Transverse colon (tissue), 4 donors: ENCODE results near the gene MPO. TPM values are rescaled to one million over a fixed set of nuclear protein-coding genes. Genes with fewer than 3 reads are reported as not detected.

Source experiments
- DNase-seq: peaks from one replicate; pipeline ENCODE4 v3.0.0-alpha.2; 2019
- H3K27ac ChIP-seq, 4 donors: fragments of 200-600 bp; sonication (generic); 2 replicates each; pipeline ENCODE4 v1.5.1; 2016 to 2018; ENCODE audit warnings: inconsistent platforms in 4 of 4
- H3K27me3 ChIP-seq: fragments of 200-600 bp; sonication (generic); 2 replicates; pipeline ENCODE4 v1.5.1; 2017; ENCODE audit warnings: inconsistent platforms
- H3K36me3 ChIP-seq, 4 donors: fragments of 200-600 bp; sonication (generic); 2 replicates each; pipeline ENCODE4 v1.5.1; 2017 to 2019; ENCODE audit warnings: inconsistent platforms in 4 of 4
- H3K4me1 ChIP-seq, 4 donors: fragments of 200-600 bp; sonication (generic); 2 replicates each; pipeline ENCODE4 v1.5.1; 2017 to 2020; ENCODE audit warnings: inconsistent platforms in 4 of 4
- H3K4me3 ChIP-seq, 4 donors: fragments of 200-600 bp; sonication (generic); 1 replicate in 1 of 4; 2 replicates in 3 of 4; pipeline versions ENCODE4 v1.5.1 to v1.6.1; 2017 to 2019; ENCODE audit warnings: inconsistent platforms in 4 of 4
- H3K9me3 ChIP-seq, 2 donors: fragments of 200-600 bp; sonication (generic); 2 replicates each; pipeline ENCODE4 v1.5.1; 2017 to 2019; ENCODE audit warnings: inconsistent platforms in 2 of 2
- EP300 ChIP-seq: sonication (generic); formaldehyde crosslinking; IDR thresholded peaks from one replicate; pipeline ENCODE4 v1.6.1; 2017; ENCODE audit warnings: antibody characterized with exemption, low read depth
- POLR2A ChIP-seq: fragments of 450-650 bp; IDR thresholded peaks from one replicate; pipeline ENCODE4 v1.6.1; 2016; ENCODE audit warnings: antibody characterized with exemption, mild to moderate bottlenecking, moderate library complexity
- POLR2AphosphoS5 ChIP-seq, 3 donors: sonication (generic); formaldehyde crosslinking; IDR thresholded peaks; one replicate each; pipeline ENCODE4 v1.6.1; 2016; ENCODE audit warnings: antibody characterized with exemption in 3 of 3
- WGBS, 2 donors: methylation state at CpG; one replicate each; pipeline ENCODE4 v1.1.5; 2018; ENCODE audit warnings: low coverage in 1 of 2; 5-methylcytosine and 5-hydroxymethylcytosine counted together
- in situ Hi-C, 4 donors: fragments of 200-750 bp; cut with MboI; loops; one replicate each; pipeline versions ENCODE4 v1.15.0 to v1.15.1; 2017; ENCODE audit warnings: low sequenced_read_pairs in 3 of 4, low pct_ligation_motif_present in 1 of 4, low pct_unique_long_range_greater_than_20kb in 1 of 4
- intact Hi-C: fragments of 100-400 bp; cut with DNase I; formaldehyde crosslinking; loops from one replicate; pipeline ENCODE4 v1.15.1; 2023; ENCODE audit warnings: low total_unique reads
- total RNA-seq, 4 donors: library from RNA; depleted of rRNA; stranded (reverse); fragments of >200 nt; gene quantifications; one replicate each; pipeline ENCODE4 v1.1.0, GENCODE V29; 2016
- TF ChIP-seq, protein P1 (sequence below), 5 experiments: fragments of 200-600 bp in 3 of 5; fragments of 450-650 bp in 2 of 5; sonication (generic) in 3 of 5; IDR thresholded peaks; 1 replicate in 2 of 5; 2 replicates in 3 of 5; pipeline ENCODE4 v1.5.1; 2016 to 2017; ENCODE audit warnings: antibody characterized with exemption in 5 of 5, inconsistent platforms in 3 of 5, mild to moderate bottlenecking in 2 of 5, moderate library complexity in 1 of 5

Gene MPO
- total RNA-seq, 4 donors from 2014 or later, result not detected

DNA sequence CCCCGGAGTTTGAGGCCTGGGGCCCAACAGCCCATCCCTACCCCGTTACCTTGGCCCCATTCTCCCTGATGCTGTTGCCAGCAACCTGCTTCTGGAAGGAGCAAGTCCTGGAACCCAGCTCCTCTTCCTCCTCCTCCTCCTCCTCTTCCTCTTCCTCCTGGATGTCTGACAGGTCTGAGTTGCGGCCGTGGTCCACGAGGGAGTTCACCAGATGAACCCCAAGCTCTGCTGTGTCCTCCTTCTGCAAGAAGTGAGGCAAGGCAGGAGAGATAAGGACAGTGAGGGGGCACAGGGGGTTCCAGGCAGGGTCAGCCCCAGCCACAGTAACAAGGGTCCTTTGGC, 29.2 kb upstream of the MPO start:
- no peaks in the 10 kb centered on the region for H3K9me3 ChIP-seq
- intact Hi-C loops, result no loop called here
- 85% methylated on average over 5 of the region's 5 CpGs; no CpG with 5 or more reads in 1 of the 2 donors for WGBS, 2 donors
- H3K27me3 ChIP-seq, result no peaks in the 10 kb centered on the region
- H3K4me1 ChIP-seq, result no peaks in the 10 kb centered on the region
- in situ Hi-C loops, result loop anchor here in 2 of 4 donors (10.0 kb wide), 2 partner anchors 105 to 135 kb away; partner anchors contain the start of gene RNF43 (in 1 of the 2)
- H3K36me3 ChIP-seq, result no peaks in the 10 kb centered on the region
- TF ChIP-seq POLR2A (no peak), EP300 (no peak), POLR2AphosphoS5 (IDR thresholded peaks at IDR 0.05) (no peak)
- TF ChIP-seq, protein P1, sequence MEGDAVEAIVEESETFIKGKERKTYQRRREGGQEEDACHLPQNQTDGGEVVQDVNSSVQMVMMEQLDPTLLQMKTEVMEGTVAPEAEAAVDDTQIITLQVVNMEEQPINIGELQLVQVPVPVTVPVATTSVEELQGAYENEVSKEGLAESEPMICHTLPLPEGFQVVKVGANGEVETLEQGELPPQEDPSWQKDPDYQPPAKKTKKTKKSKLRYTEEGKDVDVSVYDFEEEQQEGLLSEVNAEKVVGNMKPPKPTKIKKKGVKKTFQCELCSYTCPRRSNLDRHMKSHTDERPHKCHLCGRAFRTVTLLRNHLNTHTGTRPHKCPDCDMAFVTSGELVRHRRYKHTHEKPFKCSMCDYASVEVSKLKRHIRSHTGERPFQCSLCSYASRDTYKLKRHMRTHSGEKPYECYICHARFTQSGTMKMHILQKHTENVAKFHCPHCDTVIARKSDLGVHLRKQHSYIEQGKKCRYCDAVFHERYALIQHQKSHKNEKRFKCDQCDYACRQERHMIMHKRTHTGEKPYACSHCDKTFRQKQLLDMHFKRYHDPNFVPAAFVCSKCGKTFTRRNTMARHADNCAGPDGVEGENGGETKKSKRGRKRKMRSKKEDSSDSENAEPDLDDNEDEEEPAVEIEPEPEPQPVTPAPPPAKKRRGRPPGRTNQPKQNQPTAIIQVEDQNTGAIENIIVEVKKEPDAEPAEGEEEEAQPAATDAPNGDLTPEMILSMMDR (IDR thresholded peaks at IDR 0.05), result no peak
- DNase-seq, result no peak
- no peak overlapping the region for H3K27ac ChIP-seq
- no peak overlapping the region for H3K4me3 ChIP-seq

DNA sequence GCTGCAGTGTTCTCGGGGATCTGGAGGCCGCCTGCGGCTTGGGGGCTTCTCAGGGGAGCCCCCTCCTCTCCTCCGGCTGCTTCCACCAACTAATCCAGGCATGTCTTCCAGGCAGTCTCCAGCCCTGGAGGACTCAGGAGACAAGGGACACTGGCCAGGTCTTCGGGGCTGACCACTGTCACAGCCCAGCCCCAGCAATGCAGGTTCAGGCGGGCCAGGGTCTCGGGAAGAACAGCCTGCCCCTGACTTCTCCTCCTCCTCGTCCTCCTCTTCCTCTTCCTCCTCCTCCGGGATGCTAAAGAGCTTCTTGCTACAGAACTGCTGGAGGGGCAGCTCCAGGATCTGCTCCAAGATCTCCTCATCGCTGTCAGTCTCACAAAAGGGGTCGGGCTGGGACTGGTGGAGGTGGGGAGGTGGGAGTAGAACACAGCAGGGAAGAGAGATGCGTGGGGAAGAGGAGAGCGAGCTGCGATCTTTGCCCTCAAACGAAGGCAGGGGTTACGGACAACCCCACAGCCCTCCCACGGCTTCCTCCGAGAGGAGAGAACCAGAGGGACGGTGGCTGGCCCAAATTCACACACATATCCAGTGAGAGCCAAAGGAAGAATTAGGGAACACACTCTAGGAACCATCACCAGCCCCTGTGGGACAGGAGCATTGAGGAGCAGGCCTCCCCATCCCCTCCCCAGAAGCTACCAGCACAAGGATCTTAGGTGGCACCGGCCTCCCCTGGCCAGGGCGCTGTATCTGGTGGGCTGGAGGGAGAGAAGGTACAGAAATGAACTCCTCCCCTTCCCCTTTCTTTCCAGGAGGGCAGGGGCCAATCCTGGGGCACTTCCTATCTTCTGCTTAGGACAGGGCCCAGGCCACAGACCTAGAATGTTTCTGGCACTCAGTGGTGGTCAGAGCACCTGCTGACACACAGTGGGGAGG, 28.5 kb upstream of the MPO start:
- no peaks in the 10 kb centered on the region for H3K9me3 ChIP-seq
- no peak overlapping the region for H3K27ac ChIP-seq
- in situ Hi-C loops, result no loop called here
- no peak for DNase-seq
- WGBS, 2 donors, result 84 to 88% methylated on average over 5 to 20 of the region's 21 CpGs
- H3K4me1 ChIP-seq, result no peaks in the 10 kb centered on the region
- no peaks in the 10 kb centered on the region for H3K27me3 ChIP-seq
- TF ChIP-seq POLR2AphosphoS5 (IDR thresholded peaks at IDR 0.05), result no peak
- TF ChIP-seq, protein P1 (IDR thresholded peaks at IDR 0.05), result no peak
- no peak for TF ChIP-seq POLR2A
- no peak for TF ChIP-seq EP300
- intact Hi-C loops, result no loop called here
- no peak overlapping the region for H3K4me3 ChIP-seq
- no peaks in the 10 kb centered on the region for H3K36me3 ChIP-seq

DNA sequence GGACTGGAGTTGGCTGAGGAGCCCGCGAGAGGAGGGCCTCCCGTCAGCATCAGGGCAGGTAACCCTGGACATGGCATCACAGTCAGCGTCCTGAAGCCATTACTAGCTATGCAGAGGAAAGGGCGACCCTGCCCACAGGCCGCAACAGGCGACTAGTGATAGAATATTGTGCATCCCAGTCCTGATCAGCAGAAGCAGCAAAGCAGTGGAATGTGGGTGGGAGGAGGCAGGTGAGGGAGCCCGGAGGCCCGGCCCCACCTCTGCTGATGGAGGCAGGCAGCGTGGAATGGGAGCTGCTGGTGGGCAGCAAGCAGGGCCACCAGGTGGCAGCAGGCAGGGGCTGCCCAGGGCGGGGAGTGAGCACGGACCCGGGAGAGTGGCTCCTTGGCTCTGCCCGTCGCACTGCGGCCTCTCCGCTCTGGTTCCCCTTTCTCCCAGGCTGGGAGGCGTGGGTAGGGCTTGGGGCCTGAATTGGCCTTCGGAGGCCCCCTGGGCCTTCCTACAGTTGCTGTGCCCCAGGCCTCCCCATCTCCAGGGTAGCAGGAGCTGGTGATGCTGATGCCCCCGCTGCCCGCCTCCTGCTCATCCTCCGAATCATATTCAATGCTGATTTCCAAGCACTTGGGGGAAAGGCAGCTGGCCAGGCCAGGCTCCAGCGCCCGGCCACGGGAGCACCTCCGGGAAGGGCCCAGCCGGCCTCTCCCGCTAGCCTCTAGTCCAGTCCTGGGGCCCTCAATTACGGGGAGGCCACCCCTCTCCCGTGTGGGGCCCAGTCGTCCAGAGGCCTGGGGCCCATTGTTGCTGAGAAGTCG, 27.6 kb upstream of the MPO start:
- Histone ChIP-seq H3K27me3 (no peaks in the 10 kb centered on the region), H3K4me3 (no peak overlapping the region), H3K36me3 (no peaks in the 10 kb centered on the region), H3K27ac (no peak overlapping the region), H3K4me1 (no peaks in the 10 kb centered on the region), H3K9me3 (no peaks in the 10 kb centered on the region)
- in situ Hi-C loops (no loop called here), intact Hi-C loops (no loop called here)
- TF ChIP-seq POLR2AphosphoS5 (IDR thresholded peaks at IDR 0.05), result no peak
- TF ChIP-seq, protein P1 (IDR thresholded peaks at IDR 0.05), result no peak
- TF ChIP-seq POLR2A, result no peak
- TF ChIP-seq EP300, result no peak
- no peak for DNase-seq
- whole genome bisulfite sequencing, 2 donors, result 80 to 86% methylated on average over 2 to 32 of the region's 32 CpGs
